Activated CD8-positive, alpha-beta T cell treated with anti-CD3 and anti-CD28 coated beads for 36 hours (primary cell): ENCODE data around the gene ROCK2. TPM values are rescaled to one million over a fixed set of nuclear protein-coding genes. Genes with fewer than 3 reads are reported as not detected.

ENCODE experiments used
- ATAC-seq: fragments of 200-7000 bp; cut with Tn5 transposase; one replicate; pipeline ENCODE4 v1.10.0; 2021; ENCODE audit warnings: mild to moderate bottlenecking, moderate library complexity
- CTCF ChIA-PET: fragments of 350-600 bp; sonication (Branson Sonifier 250); formaldehyde crosslinking; loops from one replicate; lab custom pipeline; 2021; ENCODE audit warnings: antibody characterized with exemption; lab: Charles Lee
- POLR2A ChIA-PET: fragments of 350-600 bp; sonication (Branson Sonifier 250); formaldehyde crosslinking; loops from one replicate; lab custom pipeline; 2021; ENCODE audit warnings: antibody characterized with exemption; lab: Charles Lee
- DNase-seq: peaks from one replicate; pipeline ENCODE4 v3.0.0-alpha.2; 2020
- H3K27ac Mint-ChIP-seq: one replicate; pipeline ENCODE4 v1.8.0; 2021; ENCODE audit warnings: mild to moderate bottlenecking, mixed read lengths
- H3K27me3 Mint-ChIP-seq: one replicate; pipeline ENCODE4 v1.8.0; 2021; ENCODE audit warnings: mixed read lengths
- H3K36me3 Mint-ChIP-seq: one replicate; pipeline ENCODE4 v1.8.0; 2021; ENCODE audit warnings: low read depth, mixed read lengths
- H3K4me1 Mint-ChIP-seq: one replicate; pipeline ENCODE4 v1.8.0; 2021; ENCODE audit warnings: low read depth, mixed read lengths
- H3K4me3 Mint-ChIP-seq: one replicate; pipeline ENCODE4 v1.8.0; 2021; ENCODE audit warnings: mild to moderate bottlenecking, moderate library complexity, mixed read lengths
- H3K9me3 Mint-ChIP-seq: one replicate; pipeline ENCODE4 v1.8.0; 2021; ENCODE audit warnings: mixed read lengths
- intact Hi-C: fragments of 100-400 bp; cut with micrococcal nuclease; formaldehyde crosslinking; loops from one replicate; pipeline ENCODE4 v1.10.0; 2022
- total RNA-seq, 2 experiments: library from RNA; stranded (reverse); gene quantifications; one replicate each; pipeline ENCODE4 v1.2.3, GENCODE V29; 2021
- TF ChIP-seq, protein P1 (sequence below): fragments of 200-600 bp; IDR thresholded peaks from one replicate; pipeline ENCODE4 v1.8.0; 2022; ENCODE audit warnings: antibody characterized with exemption, mild to moderate bottlenecking

Gene ROCK2
- total RNA-seq, 2 experiments from 2014 or later, result 12.7 to 13.9 TPM

GRCh38 chr2:11340717-11341116 lies 3.7 kb downstream of the ROCK2 start:
- intact Hi-C loops, result no loop called here
- Mint-ChIP-seq H3K4me1 (peaks cover 28% of the 10 kb centered on the region), H3K4me3 (no peak overlapping the region), H3K27me3 (no peaks in the 10 kb centered on the region), H3K9me3 (peaks cover 1% of the 10 kb centered on the region), H3K36me3 (no peaks in the 10 kb centered on the region), H3K27ac (no peak overlapping the region)
- ChIA-PET CTCF (no interaction called here), POLR2A (no interaction called here)
- DNase-seq, result no peak
- ATAC-seq, result no peak
- TF ChIP-seq, protein P1, sequence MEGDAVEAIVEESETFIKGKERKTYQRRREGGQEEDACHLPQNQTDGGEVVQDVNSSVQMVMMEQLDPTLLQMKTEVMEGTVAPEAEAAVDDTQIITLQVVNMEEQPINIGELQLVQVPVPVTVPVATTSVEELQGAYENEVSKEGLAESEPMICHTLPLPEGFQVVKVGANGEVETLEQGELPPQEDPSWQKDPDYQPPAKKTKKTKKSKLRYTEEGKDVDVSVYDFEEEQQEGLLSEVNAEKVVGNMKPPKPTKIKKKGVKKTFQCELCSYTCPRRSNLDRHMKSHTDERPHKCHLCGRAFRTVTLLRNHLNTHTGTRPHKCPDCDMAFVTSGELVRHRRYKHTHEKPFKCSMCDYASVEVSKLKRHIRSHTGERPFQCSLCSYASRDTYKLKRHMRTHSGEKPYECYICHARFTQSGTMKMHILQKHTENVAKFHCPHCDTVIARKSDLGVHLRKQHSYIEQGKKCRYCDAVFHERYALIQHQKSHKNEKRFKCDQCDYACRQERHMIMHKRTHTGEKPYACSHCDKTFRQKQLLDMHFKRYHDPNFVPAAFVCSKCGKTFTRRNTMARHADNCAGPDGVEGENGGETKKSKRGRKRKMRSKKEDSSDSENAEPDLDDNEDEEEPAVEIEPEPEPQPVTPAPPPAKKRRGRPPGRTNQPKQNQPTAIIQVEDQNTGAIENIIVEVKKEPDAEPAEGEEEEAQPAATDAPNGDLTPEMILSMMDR, result no peak

DNA sequence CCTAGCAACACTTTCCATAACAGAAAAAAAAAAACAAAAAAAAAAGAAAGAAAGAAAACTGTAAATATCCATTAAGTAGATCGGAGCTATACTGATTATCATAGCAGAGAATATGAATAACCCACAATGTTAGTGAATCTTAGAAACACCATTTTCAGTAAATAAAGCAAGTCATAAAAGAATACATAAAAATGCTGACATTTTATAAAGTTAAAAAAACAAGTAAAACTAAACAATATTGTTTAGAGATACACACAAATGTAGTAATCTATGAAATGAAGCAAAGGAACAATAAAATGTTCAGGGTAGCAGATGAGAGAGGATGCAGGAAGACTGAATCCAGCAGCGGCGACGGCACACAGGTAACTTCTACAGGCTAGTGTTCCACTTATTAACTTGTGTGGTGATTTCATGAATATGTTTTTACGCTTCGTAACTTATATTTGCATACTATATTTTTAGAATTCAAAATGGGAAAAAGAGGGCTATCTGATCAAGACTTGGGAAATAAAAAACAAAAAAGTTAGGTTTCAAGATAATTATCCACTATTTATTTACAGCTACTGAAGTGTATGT lies 4.8 kb downstream of the ROCK2 start:
- DNase-seq, result no peak
- H3K36me3 Mint-ChIP-seq, result no peaks in the 10 kb centered on the region
- intact Hi-C loops, result no loop called here
- peaks cover 29% of the 10 kb centered on the region for H3K4me1 Mint-ChIP-seq
- ChIA-PET CTCF (no interaction called here), POLR2A (no interaction called here)
- H3K9me3 Mint-ChIP-seq, result peaks cover 1% of the 10 kb centered on the region
- TF ChIP-seq, protein P1, result no peak
- no peak overlapping the region for H3K27ac Mint-ChIP-seq
- no peaks in the 10 kb centered on the region for H3K27me3 Mint-ChIP-seq
- ATAC-seq, result no peak
- H3K4me3 Mint-ChIP-seq, result no peak overlapping the region

- peaks cover 1% of the 10 kb centered on the region for H3K9me3 Mint-ChIP-seq
- DNase-seq (no peak), ATAC-seq (no peak)
- peaks cover 32% of the 10 kb centered on the region for H3K4me1 Mint-ChIP-seq
- H3K27me3 Mint-ChIP-seq, result no peaks in the 10 kb centered on the region
- CTCF ChIA-PET, result no interaction called here
- H3K4me3 Mint-ChIP-seq, result no peak overlapping the region
- TF ChIP-seq, protein P1, result no peak
- H3K36me3 Mint-ChIP-seq, result no peaks in the 10 kb centered on the region
- POLR2A ChIA-PET, result no interaction called here
- H3K27ac Mint-ChIP-seq, result no peak overlapping the region
- intact Hi-C loops, result no loop called here
Observed at GRCh38 chr2:11338580-11338979, 5.9 kb downstream of the ROCK2 start.

GRCh38 chr2:11337909-11338308 lies 6.5 kb downstream of the ROCK2 start:
- H3K4me3 Mint-ChIP-seq, result no peak overlapping the region
- ChIA-PET CTCF (no interaction called here), POLR2A (no interaction called here)
- no peak overlapping the region for H3K27ac Mint-ChIP-seq
- intact Hi-C loops, result no loop called here
- peaks cover 31% of the 10 kb centered on the region for H3K4me1 Mint-ChIP-seq
- no peaks in the 10 kb centered on the region for H3K27me3 Mint-ChIP-seq
- ATAC-seq (no peak), DNase-seq (no peak)
- H3K36me3 Mint-ChIP-seq, result peaks cover 3% of the 10 kb centered on the region
- peaks cover 4% of the 10 kb centered on the region for H3K9me3 Mint-ChIP-seq
- TF ChIP-seq, protein P1, result no peak

GRCh38 chr2:11336189-11336588 lies 8.2 kb downstream of the ROCK2 start:
- no peak for DNase-seq
- Mint-ChIP-seq H3K36me3 (peaks cover 3% of the 10 kb centered on the region), H3K4me1 (peaks cover 19% of the 10 kb centered on the region), H3K9me3 (peaks cover 4% of the 10 kb centered on the region), H3K27ac (no peak overlapping the region), H3K27me3 (no peaks in the 10 kb centered on the region), H3K4me3 (no peak overlapping the region)
- no peak for ATAC-seq
- TF ChIP-seq, protein P1, result no peak
- CTCF ChIA-PET, result no interaction called here
- POLR2A ChIA-PET, result no interaction called here
- intact Hi-C loops, result no loop called here
